Measurements from ENCODE around the gene SLC47A2.

DNA sequence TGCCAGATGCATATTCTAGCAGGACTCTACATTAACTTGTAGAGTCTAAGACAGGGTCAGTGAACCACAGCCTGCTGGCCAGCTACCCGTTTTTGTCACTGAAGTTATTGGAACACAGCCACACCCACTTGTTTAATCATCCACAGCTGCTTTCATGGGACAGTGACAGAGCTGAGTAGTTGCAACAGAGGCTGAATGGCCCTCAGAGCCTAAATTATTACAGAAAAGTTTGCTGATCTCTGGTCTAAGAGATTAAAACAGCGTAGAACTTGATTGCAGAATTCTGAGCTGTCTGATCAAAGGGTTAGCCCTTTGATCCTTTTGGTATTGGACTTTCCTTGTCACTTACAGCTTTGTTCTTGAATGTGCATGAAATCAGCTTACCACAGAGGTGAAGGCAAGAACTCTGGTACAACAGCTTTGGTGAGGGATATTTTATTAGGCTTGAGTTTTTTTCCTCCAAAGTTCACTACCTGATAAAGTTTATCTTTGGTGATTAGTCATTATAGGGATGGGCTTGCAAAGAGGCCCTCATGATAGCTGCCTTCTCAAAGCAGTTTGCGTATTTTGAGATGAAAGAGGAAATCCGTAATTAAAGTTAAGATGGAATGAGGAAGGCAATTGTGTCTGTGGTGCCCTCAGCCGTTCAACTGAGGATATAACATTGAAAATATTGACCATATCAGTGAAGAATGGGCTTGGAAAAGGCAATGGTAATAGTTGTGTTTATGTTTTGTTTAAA, 44.2 kb downstream of the SLC47A2 start:
- TF ChIP-seq, protein P1, sequence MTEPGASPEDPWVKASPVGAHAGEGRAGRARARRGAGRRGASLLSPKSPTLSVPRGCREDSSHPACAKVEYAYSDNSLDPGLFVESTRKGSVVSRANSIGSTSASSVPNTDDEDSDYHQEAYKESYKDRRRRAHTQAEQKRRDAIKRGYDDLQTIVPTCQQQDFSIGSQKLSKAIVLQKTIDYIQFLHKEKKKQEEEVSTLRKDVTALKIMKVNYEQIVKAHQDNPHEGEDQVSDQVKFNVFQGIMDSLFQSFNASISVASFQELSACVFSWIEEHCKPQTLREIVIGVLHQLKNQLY (CRISPR knock-in tag; conservative IDR thresholded peaks at IDR 0.05), result no peak
- TF ChIP-seq HNRNPK (IDR thresholded peaks at IDR 0.05; ENCODE audit: low read depth, low read length, poor library complexity, severe bottlenecking) (no peak), L3MBTL2 (IDR thresholded peaks at IDR 0.05) (no peak), ZNF717 (CRISPR knock-in tag; IDR thresholded peaks at IDR 0.05) (no peak), BRCA1 (IDR thresholded peaks at IDR 0.05) (no peak), BRCA1 (CRISPR knock-in tag; IDR thresholded peaks at IDR 0.05) (no peak), ZNF274 (IDR thresholded peaks at IDR 0.05; ENCODE audit: borderline replicate concordance, low read depth, low read length) (no peak), ZBTB1 (CRISPR knock-in tag; IDR thresholded peaks at IDR 0.05; ENCODE audit: borderline replicate concordance, low read depth) (no peak), NRF1 (conservative IDR thresholded peaks at IDR 0.05 in 1 of 2, IDR thresholded peaks at IDR 0.05 in 1 of 2) (no peak), SP2 (IDR thresholded peaks at IDR 0.05; ENCODE audit: extremely low read depth, low read depth, low read length, poor library complexity, severe bottlenecking) (no peak), MEF2D (tag; conservative IDR thresholded peaks at IDR 0.05; ENCODE audit: low read depth) (no peak), ZBTB33 (CRISPR knock-in tag; IDR thresholded peaks at IDR 0.05) (no peak), CTCF (IDR thresholded peaks at IDR 0.05 in 2 of 3, conservative IDR thresholded peaks at IDR 0.05 in 1 of 3; ENCODE audit: insufficient read depth in 2 of 3, low read depth in 1 of 3, low read length in 3 of 3) (peak in 2 of 3 experiments; percentile 24 to 29; a peak in 2 of 6 replicates)
- TF ChIP-seq, protein P2, sequence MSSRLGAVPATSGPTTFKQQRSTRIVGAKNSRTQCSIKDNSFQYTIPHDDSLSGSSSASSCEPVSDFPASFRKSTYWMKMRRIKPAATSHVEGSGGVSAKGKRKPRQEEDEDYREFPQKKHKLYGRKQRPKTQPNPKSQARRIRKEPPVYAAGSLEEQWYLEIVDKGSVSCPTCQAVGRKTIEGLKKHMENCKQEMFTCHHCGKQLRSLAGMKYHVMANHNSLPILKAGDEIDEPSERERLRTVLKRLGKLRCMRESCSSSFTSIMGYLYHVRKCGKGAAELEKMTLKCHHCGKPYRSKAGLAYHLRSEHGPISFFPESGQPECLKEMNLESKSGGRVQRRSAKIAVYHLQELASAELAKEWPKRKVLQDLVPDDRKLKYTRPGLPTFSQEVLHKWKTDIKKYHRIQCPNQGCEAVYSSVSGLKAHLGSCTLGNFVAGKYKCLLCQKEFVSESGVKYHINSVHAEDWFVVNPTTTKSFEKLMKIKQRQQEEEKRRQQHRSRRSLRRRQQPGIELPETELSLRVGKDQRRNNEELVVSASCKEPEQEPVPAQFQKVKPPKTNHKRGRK (tag; IDR thresholded peaks at IDR 0.05), result no peak
- TF ChIP-seq, protein P3, sequence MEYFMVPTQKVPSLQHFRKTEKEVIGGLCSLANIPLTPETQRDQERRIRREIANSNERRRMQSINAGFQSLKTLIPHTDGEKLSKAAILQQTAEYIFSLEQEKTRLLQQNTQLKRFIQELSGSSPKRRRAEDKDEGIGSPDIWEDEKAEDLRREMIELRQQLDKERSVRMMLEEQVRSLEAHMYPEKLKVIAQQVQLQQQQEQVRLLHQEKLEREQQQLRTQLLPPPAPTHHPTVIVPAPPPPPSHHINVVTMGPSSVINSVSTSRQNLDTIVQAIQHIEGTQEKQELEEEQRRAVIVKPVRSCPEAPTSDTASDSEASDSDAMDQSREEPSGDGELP (CRISPR knock-in tag; IDR thresholded peaks at IDR 0.05; ENCODE audit: borderline replicate concordance), result no peak
